Activated T-helper 17 cell treated with anti-CD3 and anti-CD28 coated beads, Interleukin-2, amount 50 U/mL, for 72 hours (primary cell): ENCODE data around the gene DNAH5. TPM values are rescaled to one million over a fixed set of nuclear protein-coding genes. Genes with fewer than 3 reads are reported as not detected.

Source experiments
- ATAC-seq: fragments of 150-1000 bp; cut with Tn5 transposase; replicated peaks from 2 replicates; pipeline ENCODE4 v1.10.0; 2021; ENCODE audit warnings: mild to moderate bottlenecking, moderate library complexity
- H3K27ac Mint-ChIP-seq: one replicate; pipeline ENCODE4 v1.8.0; 2022; ENCODE audit warnings: mixed read lengths
- H3K27me3 Mint-ChIP-seq: one replicate; pipeline ENCODE4 v1.8.0; 2022; ENCODE audit warnings: mixed read lengths
- H3K36me3 Mint-ChIP-seq: one replicate; pipeline ENCODE4 v1.8.0; 2022; ENCODE audit warnings: low read depth, mild to moderate bottlenecking, mixed read lengths
- H3K4me1 Mint-ChIP-seq: one replicate; pipeline ENCODE4 v1.8.0; 2022; ENCODE audit warnings: mixed read lengths
- H3K4me3 Mint-ChIP-seq: one replicate; pipeline ENCODE4 v1.8.0; 2022; ENCODE audit warnings: mild to moderate bottlenecking, mixed read lengths
- H3K9me3 Mint-ChIP-seq: one replicate; pipeline ENCODE4 v1.8.0; 2022; ENCODE audit warnings: mixed read lengths
- total RNA-seq, 2 donors: library from RNA; stranded (reverse); gene quantifications; one replicate each; pipeline ENCODE4 v1.2.3, GENCODE V29; 2022

The DNAH5 gene
- total RNA-seq, 2 donors from 2014 or later = not detected

GRCh38 chr5:13746026-13746425, 198.5 kb downstream of the DNAH5 start:
- no peak for ATAC-seq
- Mint-ChIP-seq H3K9me3 (no peaks in the 10 kb centered on the region), H3K27me3 (no peaks in the 10 kb centered on the region), H3K27ac (no peak overlapping the region), H3K4me3 (no peak overlapping the region), H3K36me3 (no peaks in the 10 kb centered on the region), H3K4me1 (no peaks in the 10 kb centered on the region)

GRCh38 chr5:13745508-13745907, 199.0 kb downstream of the DNAH5 start:
- Mint-ChIP-seq H3K36me3 (no peaks in the 10 kb centered on the region), H3K9me3 (peaks cover 3% of the 10 kb centered on the region), H3K27me3 (no peaks in the 10 kb centered on the region), H3K4me3 (no peak overlapping the region), H3K4me1 (no peaks in the 10 kb centered on the region), H3K27ac (no peak overlapping the region)
- ATAC-seq = no peak

GRCh38 chr5:13740471-13740870, 204.0 kb downstream of the DNAH5 start:
- peaks cover 16% of the 10 kb centered on the region for H3K9me3 Mint-ChIP-seq
- no peaks in the 10 kb centered on the region for H3K36me3 Mint-ChIP-seq
- H3K4me3 Mint-ChIP-seq = no peak overlapping the region
- H3K27ac Mint-ChIP-seq = no peak overlapping the region
- H3K27me3 Mint-ChIP-seq = no peaks in the 10 kb centered on the region
- H3K4me1 Mint-ChIP-seq = no peaks in the 10 kb centered on the region
- ATAC-seq = no peak

- Mint-ChIP-seq H3K9me3 (peaks cover 18% of the 10 kb centered on the region), H3K27me3 (no peaks in the 10 kb centered on the region), H3K27ac (no peak overlapping the region), H3K36me3 (no peaks in the 10 kb centered on the region), H3K4me1 (no peaks in the 10 kb centered on the region), H3K4me3 (no peak overlapping the region)
- ATAC-seq = no peak
Observed at GRCh38 chr5:13739479-13739878, 205.0 kb downstream of the DNAH5 start.

GRCh38 chr5:13735691-13736090, 208.8 kb downstream of the DNAH5 start:
- Mint-ChIP-seq H3K27ac (no peak overlapping the region), H3K27me3 (no peaks in the 10 kb centered on the region), H3K36me3 (no peaks in the 10 kb centered on the region), H3K4me3 (no peak overlapping the region), H3K9me3 (peaks cover 20% of the 10 kb centered on the region), H3K4me1 (no peaks in the 10 kb centered on the region)
- ATAC-seq = no peak

GRCh38 chr5:13731121-13731628, 213.3 kb downstream of the DNAH5 start:
- Mint-ChIP-seq H3K4me1 (no peaks in the 10 kb centered on the region), H3K36me3 (no peaks in the 10 kb centered on the region), H3K4me3 (no peak overlapping the region), H3K27me3 (no peaks in the 10 kb centered on the region), H3K9me3 (peaks cover 16% of the 10 kb centered on the region), H3K27ac (no peak overlapping the region)
- ATAC-seq = no peak

- no peak overlapping the region for H3K27ac Mint-ChIP-seq
- ATAC-seq = no peak
- peaks cover 15% of the 10 kb centered on the region for H3K9me3 Mint-ChIP-seq
- H3K4me1 Mint-ChIP-seq = no peaks in the 10 kb centered on the region
- H3K27me3 Mint-ChIP-seq = no peaks in the 10 kb centered on the region
- H3K4me3 Mint-ChIP-seq = no peak overlapping the region
- H3K36me3 Mint-ChIP-seq = no peaks in the 10 kb centered on the region
Observed at GRCh38 chr5:13708906-13709305, 235.6 kb downstream of the DNAH5 start.

- Mint-ChIP-seq H3K36me3 (no peaks in the 10 kb centered on the region), H3K9me3 (peaks cover 17% of the 10 kb centered on the region), H3K27ac (no peak overlapping the region), H3K4me3 (no peak overlapping the region), H3K4me1 (no peaks in the 10 kb centered on the region), H3K27me3 (no peaks in the 10 kb centered on the region)
- no peak for ATAC-seq
Observed at GRCh38 chr5:13708432-13708831, 236.1 kb downstream of the DNAH5 start.

GRCh38 chr5:13704396-13704795, 240.1 kb downstream of the DNAH5 start:
- Mint-ChIP-seq H3K27me3 (no peaks in the 10 kb centered on the region), H3K27ac (no peak overlapping the region), H3K4me3 (no peak overlapping the region), H3K9me3 (peaks cover 10% of the 10 kb centered on the region), H3K4me1 (no peaks in the 10 kb centered on the region), H3K36me3 (no peaks in the 10 kb centered on the region)
- no peak for ATAC-seq

GRCh38 chr5:13700626-13701025, 243.9 kb downstream of the DNAH5 start:
- Mint-ChIP-seq H3K9me3 (peaks cover 10% of the 10 kb centered on the region), H3K4me1 (no peaks in the 10 kb centered on the region), H3K27me3 (no peaks in the 10 kb centered on the region), H3K4me3 (no peak overlapping the region), H3K36me3 (no peaks in the 10 kb centered on the region), H3K27ac (no peak overlapping the region)
- no peak for ATAC-seq

GRCh38 chr5:13698885-13699284, 245.6 kb downstream of the DNAH5 start:
- Mint-ChIP-seq H3K27ac (no peak overlapping the region), H3K27me3 (no peaks in the 10 kb centered on the region), H3K9me3 (peaks cover 10% of the 10 kb centered on the region), H3K36me3 (no peaks in the 10 kb centered on the region), H3K4me3 (no peak overlapping the region), H3K4me1 (no peaks in the 10 kb centered on the region)
- ATAC-seq = no peak

GRCh38 chr5:13695076-13695712, 249.3 kb downstream of the DNAH5 start:
- no peak overlapping the region for H3K4me3 Mint-ChIP-seq
- H3K9me3 Mint-ChIP-seq = peaks cover 9% of the 10 kb centered on the region
- H3K27ac Mint-ChIP-seq = no peak overlapping the region
- H3K4me1 Mint-ChIP-seq = no peaks in the 10 kb centered on the region
- no peak for ATAC-seq
- H3K27me3 Mint-ChIP-seq = no peaks in the 10 kb centered on the region
- H3K36me3 Mint-ChIP-seq = no peaks in the 10 kb centered on the region

- Mint-ChIP-seq H3K4me3 (no peak overlapping the region), H3K36me3 (no peaks in the 10 kb centered on the region), H3K27me3 (no peaks in the 10 kb centered on the region), H3K4me1 (no peaks in the 10 kb centered on the region), H3K9me3 (peaks cover 18% of the 10 kb centered on the region), H3K27ac (no peak overlapping the region)
- no peak for ATAC-seq
Observed at GRCh38 chr5:13692172-13692571, 252.3 kb downstream of the DNAH5 start.

- Mint-ChIP-seq H3K4me3 (no peak overlapping the region), H3K36me3 (no peaks in the 10 kb centered on the region)
Observed at GRCh38 chr5:13676531-13676930, 268.0 kb downstream of the DNAH5 start.

GRCh38 chr5:13674391-13674790, 270.1 kb downstream of the DNAH5 start:
- Mint-ChIP-seq H3K27ac (no peak overlapping the region), H3K36me3 (no peaks in the 10 kb centered on the region), H3K9me3 (peaks cover 18% of the 10 kb centered on the region), H3K4me1 (no peaks in the 10 kb centered on the region), H3K27me3 (no peaks in the 10 kb centered on the region), H3K4me3 (no peak overlapping the region)
- no peak for ATAC-seq

More at GRCh38 chr5:13676531-13676930, 268.0 kb downstream of the DNAH5 start:
- Mint-ChIP-seq H3K27me3 (no peaks in the 10 kb centered on the region), H3K27ac (no peak overlapping the region), H3K9me3 (peaks cover 9% of the 10 kb centered on the region), H3K4me1 (no peaks in the 10 kb centered on the region)
- ATAC-seq = no peak

GRCh38 chr5:13673511-13673910, 271.0 kb downstream of the DNAH5 start:
- no peak for ATAC-seq

More at GRCh38 chr5:13673511-13673910, 271.0 kb downstream of the DNAH5 start:
- Mint-ChIP-seq H3K9me3 (peaks cover 21% of the 10 kb centered on the region), H3K4me1 (no peaks in the 10 kb centered on the region), H3K27ac (no peak overlapping the region), H3K27me3 (no peaks in the 10 kb centered on the region), H3K36me3 (no peaks in the 10 kb centered on the region), H3K4me3 (no peak overlapping the region)
